B cell (primary cell): ENCODE measurements around the gene PLG. TPM values are rescaled to one million over a fixed set of nuclear protein-coding genes. Genes with fewer than 3 reads are reported as not detected.

Source experiments
- ATAC-seq: fragments of 200-7000 bp; cut with Tn5 transposase; one replicate; pipeline ENCODE4 v1.10.0; 2021; ENCODE audit warnings: low read depth, mild to moderate bottlenecking, moderate number of reproducible peaks, moderate library complexity
- CTCF ChIA-PET: fragments of 350-600 bp; sonication (Branson Sonifier 250); formaldehyde crosslinking; loops from one replicate; lab custom pipeline; 2021; ENCODE audit warnings: antibody characterized with exemption, inconsistent platforms; lab: Charles Lee
- POLR2A ChIA-PET: fragments of 350-600 bp; sonication (Branson Sonifier 250); formaldehyde crosslinking; loops from one replicate; lab custom pipeline; 2021; ENCODE audit warnings: antibody characterized with exemption; lab: Charles Lee
- DNase-seq: peaks from one replicate; pipeline ENCODE4 v3.0.0; 2013
- H2AFZ ChIP-seq: 2 replicates; pipeline ENCODE4 v1.6.1; 2012; ENCODE audit warnings: mild to moderate bottlenecking, low read depth, low read length; ENCODE audit not compliant: insufficient read depth, poor library complexity, severe bottlenecking
- H3K27ac ChIP-seq, 2 donors: 1 replicate in 1 of 2; 2 replicates in 1 of 2; pipeline ENCODE4 v1.5.1; 2012 to 2013; ENCODE audit warnings: low read length in 2 of 2, mild to moderate bottlenecking in 2 of 2, moderate library complexity in 1 of 2
- H3K27me3 ChIP-seq, 4 experiments: fragments of 200-600 bp in 1 of 4; sonication (generic) in 1 of 4; replicated peaks in 1 of 4; 1 replicate in 2 of 4; 2 replicates in 2 of 4; pipeline versions ENCODE4 v1.6.1 to v1.7.0; 2013 to 2016; ENCODE audit warnings: low read length in 3 of 4, mild to moderate bottlenecking in 2 of 4, mixed read lengths in 1 of 4, moderate library complexity in 1 of 4; ENCODE audit not compliant: insufficient read depth in 4 of 4, control insufficient read depth in 3 of 4; ENCODE audit errors: control extremely low read depth in 1 of 4
- H3K36me3 ChIP-seq, 2 experiments: replicated peaks in 1 of 2; 1 replicate in 1 of 2; 2 replicates in 1 of 2; pipeline versions ENCODE4 v1.6.1 to v1.7.1; 2013; ENCODE audit warnings: low read length in 1 of 2; ENCODE audit not compliant: insufficient read depth in 2 of 2, control insufficient read depth in 1 of 2; ENCODE audit errors: control extremely low read depth in 1 of 2, extremely low read depth in 1 of 2
- H3K4me1 ChIP-seq, 2 donors: fragments of 200-600 bp in 1 of 2; sonication (generic) in 1 of 2; 1 replicate in 1 of 2; 2 replicates in 1 of 2; pipeline versions ENCODE4 v1.5.1 to v1.6.1; 2013 to 2017; ENCODE audit warnings: low read length in 2 of 2; ENCODE audit not compliant: control insufficient read depth in 2 of 2, insufficient read depth in 2 of 2
- H3K4me2 ChIP-seq: replicated peaks from 2 replicates; pipeline ENCODE3; 2012; ENCODE audit warnings: mild to moderate bottlenecking, low read depth, low read length; ENCODE audit not compliant: poor library complexity, severe bottlenecking
- H3K4me3 ChIP-seq, 5 experiments: fragments of 200-600 bp in 1 of 5; sonication (generic) in 1 of 5; 1 replicate in 3 of 5; 2 replicates in 2 of 5; pipeline versions ENCODE4 v1.5.1 to v1.7.0; 2011 to 2016; ENCODE audit warnings: low read length in 4 of 5, mild to moderate bottlenecking in 4 of 5, low read depth in 2 of 5, control low read depth in 1 of 5, moderate library complexity in 1 of 5; ENCODE audit not compliant: insufficient read depth in 1 of 5; ENCODE audit errors: control extremely low read depth in 1 of 5, extremely low read depth in 1 of 5
- H3K79me2 ChIP-seq: fragments of 200-600 bp; sonication (generic); one replicate; pipeline ENCODE4 v1.6.0; 2016; ENCODE audit warnings: low read length; ENCODE audit not compliant: control insufficient read depth, insufficient read depth
- H3K9ac ChIP-seq: fragments of 200-600 bp; sonication (generic); 2 replicates; pipeline ENCODE4 v1.6.1; 2017; ENCODE audit warnings: mild to moderate bottlenecking, low read length, moderate library complexity
- H3K9me3 ChIP-seq, 3 donors: one replicate each; pipeline versions ENCODE4 v1.6.1 to v1.7.1; 2013; ENCODE audit warnings: low read length in 2 of 3; ENCODE audit not compliant: control insufficient read depth in 2 of 3, insufficient read depth in 1 of 3; ENCODE audit errors: control extremely low read depth in 1 of 3
- H4K20me1 ChIP-seq: 2 replicates; pipeline ENCODE4 v1.6.0; 2012; ENCODE audit warnings: mild to moderate bottlenecking, low read length; ENCODE audit not compliant: insufficient read depth, control insufficient read depth, poor library complexity, severe bottlenecking
- H3K27ac Mint-ChIP-seq: one replicate; pipeline ENCODE4 v1.8.0; 2021; ENCODE audit warnings: mixed read lengths
- H3K27me3 Mint-ChIP-seq: one replicate; pipeline ENCODE4 v1.8.0; 2021; ENCODE audit warnings: mixed read lengths
- H3K4me1 Mint-ChIP-seq: one replicate; pipeline ENCODE4 v1.8.0; 2021; ENCODE audit warnings: mixed read lengths
- H3K4me3 Mint-ChIP-seq: one replicate; pipeline ENCODE4 v1.8.0; 2021; ENCODE audit warnings: mixed read lengths
- H3K9me3 Mint-ChIP-seq: one replicate; pipeline ENCODE4 v1.8.0; 2022; ENCODE audit warnings: mixed read lengths; ENCODE audit not compliant: insufficient read depth
- CTCF ChIP-seq: fragments of 200-600 bp; IDR thresholded peaks from one replicate; pipeline ENCODE4 v1.8.0; 2022; ENCODE audit warnings: antibody characterized with exemption, mild to moderate bottlenecking
- EZH2 ChIP-seq: IDR thresholded peaks from 2 replicates; pipeline ENCODE4 v1.6.1; 2012; ENCODE audit warnings: borderline replicate concordance, low read depth, mild to moderate bottlenecking, moderate library complexity, low read length; ENCODE audit not compliant: insufficient read depth, poor library complexity, severe bottlenecking
- intact Hi-C: fragments of 100-400 bp; cut with micrococcal nuclease; formaldehyde crosslinking; loops from one replicate; pipeline ENCODE4 v1.10.0; 2022
- polyA plus RNA-seq: library from polyadenylated mRNA; depleted of rRNA; stranded (reverse); fragments of >200 nt; gene quantifications from 2 replicates; pipeline ENCODE4 v1.2.3, GENCODE V29; 2012
- total RNA-seq, 2 donors: library from RNA; stranded (reverse); fragments of 120-200 nt in 1 of 2; gene quantifications; 1 replicate in 1 of 2; 2 replicates in 1 of 2; pipeline versions ENCODE4 v1.2.3 to v1.2.4, GENCODE V29; 2013 to 2022

PLG gene
- total and polyA plus RNA-seq, 2 donors (not counting 1 experiment from before 2014, with no cell fraction given) = 0.32 TPM; not detected in 1

- DNase-seq (peak; percentile 15), ATAC-seq (no peak)
- no peak overlapping the region for H3K27ac Mint-ChIP-seq
- no peaks in the 10 kb centered on the region for H3K9me3 Mint-ChIP-seq
- H3K79me2 ChIP-seq = no peaks in the 10 kb centered on the region
- no peak overlapping the region for H3K4me3 ChIP-seq
- no peak overlapping the region for H2AFZ ChIP-seq
- no peaks in the 10 kb centered on the region for H3K4me1 ChIP-seq
- H3K4me2 ChIP-seq = no peak overlapping the region
- no peak overlapping the region for H3K9ac ChIP-seq
- intact Hi-C loops = no loop called here
- no peaks in the 10 kb centered on the region for H3K4me1 Mint-ChIP-seq
- no peaks in the 10 kb centered on the region for H3K27me3 ChIP-seq
- no peaks in the 10 kb centered on the region for H3K36me3 ChIP-seq
- TF ChIP-seq CTCF (no peak), EZH2 (no peak)
- CTCF ChIA-PET = no interaction called here
- no peak overlapping the region for H3K27ac ChIP-seq
- H3K27me3 Mint-ChIP-seq = no peaks in the 10 kb centered on the region
- POLR2A ChIA-PET = no interaction called here
- peaks cover 0 to 13% (median 3%) of the 10 kb centered on the region in 3 donors for H3K9me3 ChIP-seq
- H4K20me1 ChIP-seq = no peaks in the 10 kb centered on the region
- H3K4me3 Mint-ChIP-seq = no peak overlapping the region
These were observed 96.6 kb downstream of the PLG start for GRCh38 chr6:160798625-160799024.

GRCh38 chr6:160799801-160800506 is 97.9 kb downstream of the PLG start:
- ATAC-seq (no peak), DNase-seq (no peak)
- Mint-ChIP-seq H3K4me3 (no peak overlapping the region), H3K4me1 (no peaks in the 10 kb centered on the region), H3K27ac (no peak overlapping the region), H3K27me3 (no peaks in the 10 kb centered on the region), H3K9me3 (no peaks in the 10 kb centered on the region)
- Histone ChIP-seq H3K27me3 (no peaks in the 10 kb centered on the region), H3K36me3 (no peaks in the 10 kb centered on the region), H3K9me3 (peaks cover 0 to 13% (median 3%) of the 10 kb centered on the region in 3 donors), H2AFZ (no peak overlapping the region), H3K4me1 (no peaks in the 10 kb centered on the region), H3K9ac (no peak overlapping the region), H3K27ac (no peak overlapping the region), H3K4me2 (no peak overlapping the region), H3K79me2 (no peaks in the 10 kb centered on the region), H4K20me1 (no peaks in the 10 kb centered on the region), H3K4me3 (no peak overlapping the region)
- TF ChIP-seq EZH2 (no peak), CTCF (no peak)
- intact Hi-C loops = no loop called here
- CTCF ChIA-PET = no interaction called here
- POLR2A ChIA-PET = no interaction called here
